ENCODE data around the gene CIC.
"Not testable (repeated sequence)": the region's sequence is repeated elsewhere in the genome, so short reads cannot be mapped to it uniquely, and the experiment has no call there.

The CIC gene

GRCh38 chr19:42254089-42254849, 14.8 kb upstream of the CIC start:
- DNase-seq, result peak; percentile 34 to 93 (median 72)

- peak; percentile 40 to 97 (median 91) for DNase-seq
These were observed 13.9 kb upstream of the CIC start, which contains the start of gene ERF for GRCh38 chr19:42254850-42255765. Gene ERF (minus strand): TSS chr19:42255128. CDS start chr19:42254999, 129 bp downstream.

- DNase-seq, result peak in 36 of 51 donors; percentile 20 to 84 (median 48)
These were observed 13.0 kb upstream of the CIC start for GRCh38 chr19:42255766-42256745.

GRCh38 chr19:42257842-42258241, 11.2 kb upstream of the CIC start:
- DNase-seq, result not testable (repeated sequence)

- no peak for DNase-seq
These were observed 7.3 kb upstream of the CIC start for GRCh38 chr19:42261763-42262162.

DNA sequence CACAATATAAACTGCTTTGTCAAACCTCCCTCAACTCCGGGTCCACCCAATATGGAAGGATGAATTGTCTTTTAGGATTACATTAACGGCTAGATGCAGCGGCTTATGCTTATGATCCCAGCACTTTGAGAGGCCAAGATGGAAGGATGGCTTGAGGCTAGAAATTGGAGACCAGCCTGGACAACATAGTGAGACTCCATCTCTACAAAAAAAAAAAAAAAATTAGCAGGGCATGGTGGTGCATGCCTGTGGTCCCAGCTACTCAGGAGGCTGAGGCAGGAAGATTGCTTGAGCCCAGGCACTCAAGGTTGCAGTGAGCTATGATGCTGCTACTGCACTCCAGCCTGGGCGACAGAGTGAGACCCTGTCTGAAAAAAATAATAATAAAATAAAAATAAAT, 2.9 kb upstream of the CIC start:
- not testable (repeated sequence) for DNase-seq

DNA sequence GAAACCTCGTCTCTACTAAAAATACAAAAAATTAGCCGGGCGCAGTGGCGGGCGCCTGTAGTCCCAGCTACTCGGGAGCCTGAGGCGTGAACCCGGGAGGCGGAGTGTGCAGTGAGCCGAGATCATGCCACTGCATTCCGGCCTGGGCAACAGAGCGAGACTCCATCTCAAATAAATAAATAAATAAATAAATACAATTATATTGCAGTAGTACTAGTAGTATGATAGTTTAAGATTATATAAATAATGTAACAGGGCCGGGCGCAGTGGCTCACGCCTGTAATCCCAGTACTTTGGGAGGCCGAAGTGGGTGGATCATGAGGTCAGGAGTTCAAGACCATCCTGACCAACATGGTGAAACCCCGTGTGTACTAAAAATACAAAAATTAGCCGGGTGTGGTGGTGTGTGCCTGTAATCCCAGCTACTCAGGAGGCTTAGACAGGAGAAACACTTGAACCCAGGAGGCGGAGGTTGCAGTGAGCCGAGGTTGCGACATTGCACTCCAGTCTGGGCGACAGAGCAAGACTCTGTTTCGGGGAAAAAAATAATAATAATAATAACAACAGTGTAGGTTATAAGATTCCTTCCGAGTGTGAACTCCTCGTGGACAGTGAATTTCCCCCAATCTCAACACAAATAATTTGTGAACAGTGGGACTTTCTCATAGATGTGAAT, 2.0 kb upstream of the CIC start:
- DNase-seq, result not testable (repeated sequence)

DNA sequence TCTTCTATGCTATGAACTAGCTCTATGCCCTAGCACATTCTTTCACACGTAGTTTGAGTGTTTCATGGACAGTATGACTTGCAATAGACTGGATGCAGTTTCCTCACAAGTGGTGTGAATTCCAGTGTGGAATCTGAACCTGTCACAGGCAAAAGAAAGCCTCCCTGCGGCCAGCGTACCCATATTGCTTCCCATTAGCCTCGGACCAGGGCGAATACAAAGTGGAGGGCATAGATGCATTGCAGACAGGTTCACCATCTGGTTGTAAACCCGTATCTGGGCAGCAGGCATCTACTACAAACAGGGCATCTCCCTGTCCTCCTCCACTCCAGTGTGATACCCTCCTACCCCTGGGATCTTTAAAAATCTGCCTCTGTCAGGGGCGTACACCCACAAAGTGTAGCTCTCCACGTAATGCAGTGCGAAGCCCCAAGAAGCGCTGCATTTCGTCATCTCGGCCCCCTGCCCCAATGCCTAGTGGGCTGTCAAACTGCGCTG, 1.4 kb upstream of the CIC start:
- no peak for DNase-seq

- DNase-seq, result peak; percentile 95 to 100 (median 99)
These were observed 829 bp upstream of the CIC start for GRCh38 chr19:42268142-42268703.

- DNase-seq, result peak in 2 of 51 donors; percentile 13 to 55
These were observed 660 bp downstream of the CIC start for GRCh38 chr19:42269478-42270345.

- DNase-seq, result peak in 26 of 51 donors; percentile 12 to 80 (median 49)
These were observed 1.4 kb downstream of the CIC start for GRCh38 chr19:42270346-42271044.

DNA sequence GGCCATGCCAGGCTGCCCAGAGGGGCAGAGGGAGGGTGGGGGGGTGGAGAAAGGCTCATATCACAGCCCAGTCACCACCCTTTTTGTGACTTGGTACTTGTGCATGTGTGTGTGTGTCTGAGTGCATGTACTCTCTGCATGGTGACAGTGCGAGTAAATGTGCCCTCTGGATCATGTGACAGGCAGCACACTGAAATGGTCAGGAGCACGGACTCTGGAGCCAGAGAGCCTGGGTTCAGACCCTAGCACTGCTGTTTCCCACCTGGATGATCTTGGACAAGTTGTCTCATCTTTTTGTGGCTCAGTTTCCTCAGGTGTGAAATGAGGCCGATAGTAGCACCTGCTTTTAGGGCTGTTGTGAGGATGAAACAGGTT, 2.0 kb downstream of the CIC start:
- DNase-seq, result peak in 1 of 51 donors; percentile 47

DNA sequence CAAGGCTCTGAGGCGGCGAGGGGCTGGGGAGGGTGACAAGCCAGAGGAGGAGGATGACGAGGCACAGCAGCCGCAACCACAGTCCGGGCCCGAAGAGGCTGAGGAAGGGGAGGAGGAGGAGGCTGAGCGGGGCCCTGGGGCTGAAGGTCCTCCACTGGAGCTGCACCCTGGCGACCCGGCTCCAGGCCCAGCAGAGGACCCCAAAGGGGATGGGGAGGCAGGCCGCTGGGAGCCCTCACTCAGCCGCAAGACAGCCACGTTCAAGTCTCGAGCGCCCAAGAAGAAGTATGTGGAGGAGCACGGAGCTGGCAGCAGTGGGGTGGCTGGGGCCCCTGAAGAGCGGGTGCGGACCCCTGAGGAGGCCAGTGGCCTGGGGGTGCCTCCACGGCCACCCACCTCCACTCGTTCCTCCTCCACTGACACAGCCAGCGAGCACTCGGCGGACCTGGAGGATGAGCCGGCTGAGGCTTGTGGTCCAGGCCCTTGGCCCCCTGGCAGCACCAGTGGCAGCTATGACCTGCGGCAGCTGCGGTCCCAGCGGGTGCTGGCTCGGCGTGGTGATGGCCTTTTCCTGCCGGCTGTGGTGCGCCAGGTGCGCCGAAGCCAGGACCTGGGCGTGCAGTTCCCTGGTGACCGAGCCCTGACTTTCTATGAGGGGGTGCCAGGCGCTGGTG, 2.9 kb downstream of the CIC start:
- DNase-seq, result no peak

- DNase-seq, result no peak
These were observed 3.5 kb downstream of the CIC start for GRCh38 chr19:42272535-42272897.

- DNase-seq, result no peak
These were observed 3.9 kb downstream of the CIC start for GRCh38 chr19:42272989-42273406.

- no peak for DNase-seq
These were observed 4.5 kb downstream of the CIC start for GRCh38 chr19:42273407-42274064.

DNA sequence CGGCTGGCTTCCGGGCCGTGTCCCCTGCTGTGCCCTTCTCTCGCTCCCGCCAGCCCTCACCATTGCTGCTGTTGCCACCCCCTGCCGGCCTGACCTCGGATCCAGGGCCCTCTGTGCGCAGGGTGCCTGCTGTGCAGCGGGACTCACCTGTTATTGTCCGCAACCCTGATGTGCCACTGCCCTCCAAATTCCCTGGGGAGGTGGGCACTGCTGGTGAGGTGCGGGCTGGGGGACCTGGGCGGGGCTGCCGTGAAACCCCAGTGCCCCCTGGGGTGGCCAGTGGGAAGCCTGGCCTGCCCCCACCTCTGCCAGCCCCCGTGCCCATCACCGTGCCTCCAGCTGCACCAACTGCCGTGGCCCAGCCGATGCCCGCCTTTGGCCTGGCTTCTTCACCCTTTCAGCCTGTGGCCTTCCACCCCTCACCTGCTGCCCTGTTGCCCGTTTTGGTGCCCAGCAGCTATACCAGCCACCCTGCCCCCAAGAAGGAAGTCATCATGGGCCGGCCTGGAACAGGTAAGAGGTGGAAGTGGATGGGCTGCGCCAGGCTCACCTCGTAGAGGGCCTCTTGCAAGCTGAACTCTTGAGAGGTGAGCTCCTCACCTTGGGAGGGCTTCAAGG, 5.1 kb downstream of the CIC start:
- no peak for DNase-seq
